Activated CD4-positive, alpha-beta memory T cell treated with anti-CD3 and anti-CD28 coated beads, Interleukin-2, amount 10 ng/mL, durations not matched to agents 7 days and 5 days (primary cell): ENCODE results near the gene LDLR. TPM values are rescaled to one million over a fixed set of nuclear protein-coding genes. Genes with fewer than 3 reads are reported as not detected.
"Not testable (repeated sequence)": the region's sequence is repeated elsewhere in the genome, so short reads cannot be mapped to it uniquely, and the experiment has no call there.

Experiments used
- CTCF ChIA-PET: fragments of 350-600 bp; sonication (Branson Sonifier 250); formaldehyde crosslinking; loops from one replicate; lab custom pipeline; 2021; ENCODE audit warnings: antibody characterized with exemption, inconsistent platforms; lab: Charles Lee
- POLR2A ChIA-PET: fragments of 350-600 bp; sonication (Branson Sonifier 250); formaldehyde crosslinking; loops from one replicate; lab custom pipeline; 2021; ENCODE audit warnings: antibody characterized with exemption; lab: Charles Lee
- DNase-seq: peaks from one replicate; pipeline ENCODE4 v3.0.0-alpha.2; 2020
- H3K27ac Mint-ChIP-seq: one replicate; pipeline ENCODE4 v1.8.0; 2021; ENCODE audit warnings: mild to moderate bottlenecking, mixed read lengths
- H3K27me3 Mint-ChIP-seq: one replicate; pipeline ENCODE4 v1.8.0; 2021; ENCODE audit warnings: mixed read lengths
- H3K36me3 Mint-ChIP-seq: one replicate; pipeline ENCODE4 v1.8.0; 2021; ENCODE audit warnings: low read depth, mixed read lengths
- H3K4me1 Mint-ChIP-seq: one replicate; pipeline ENCODE4 v1.8.0; 2021; ENCODE audit warnings: mixed read lengths
- H3K4me3 Mint-ChIP-seq: one replicate; pipeline ENCODE4 v1.8.0; 2021; ENCODE audit warnings: mild to moderate bottlenecking, mixed read lengths
- H3K9me3 Mint-ChIP-seq: one replicate; pipeline ENCODE4 v1.8.0; 2021; ENCODE audit warnings: mixed read lengths
- total RNA-seq, 2 experiments: library from RNA; stranded (reverse); gene quantifications; one replicate each; pipeline ENCODE4 v1.2.3, GENCODE V29; 2021

The LDLR gene
- total RNA-seq, 2 experiments from 2014 or later: 150 to 160 TPM

- POLR2A ChIA-PET: no interaction called here
- H3K36me3 Mint-ChIP-seq: no peaks in the 10 kb centered on the region
Measured at GRCh38 chr19:11169896-11170678, 80.8 kb downstream of the LDLR start.

GRCh38 chr19:11171144-11171543 is 81.9 kb downstream of the LDLR start:
- POLR2A ChIA-PET: no interaction called here
- no peak overlapping the region for H3K4me3 Mint-ChIP-seq

More at GRCh38 chr19:11169896-11170678, 80.8 kb downstream of the LDLR start:
- no peak for DNase-seq
- CTCF ChIA-PET: no interaction called here
- H3K27me3 Mint-ChIP-seq: no peaks in the 10 kb centered on the region
- H3K9me3 Mint-ChIP-seq: no peaks in the 10 kb centered on the region
- H3K4me3 Mint-ChIP-seq: no peak overlapping the region
- H3K27ac Mint-ChIP-seq: no peak overlapping the region
- H3K4me1 Mint-ChIP-seq: no peaks in the 10 kb centered on the region

GRCh38 chr19:11172576-11172975 is 83.3 kb downstream of the LDLR start:
- H3K36me3 Mint-ChIP-seq: no peaks in the 10 kb centered on the region
- H3K4me1 Mint-ChIP-seq: no peaks in the 10 kb centered on the region
- no peaks in the 10 kb centered on the region for H3K27me3 Mint-ChIP-seq
- no peak overlapping the region for H3K4me3 Mint-ChIP-seq
- ChIA-PET CTCF (no interaction called here), POLR2A (no interaction called here)
- DNase-seq: no peak
- H3K9me3 Mint-ChIP-seq: no peaks in the 10 kb centered on the region
- H3K27ac Mint-ChIP-seq: no peak overlapping the region

More at GRCh38 chr19:11171144-11171543, 81.9 kb downstream of the LDLR start:
- DNase-seq: no peak
- no peaks in the 10 kb centered on the region for H3K9me3 Mint-ChIP-seq
- H3K36me3 Mint-ChIP-seq: no peaks in the 10 kb centered on the region
- CTCF ChIA-PET: no interaction called here
- no peak overlapping the region for H3K27ac Mint-ChIP-seq
- no peaks in the 10 kb centered on the region for H3K27me3 Mint-ChIP-seq
- no peaks in the 10 kb centered on the region for H3K4me1 Mint-ChIP-seq

- Mint-ChIP-seq H3K9me3 (no peaks in the 10 kb centered on the region), H3K4me1 (no peaks in the 10 kb centered on the region), H3K27ac (no peak overlapping the region), H3K4me3 (no peak overlapping the region), H3K36me3 (no peaks in the 10 kb centered on the region), H3K27me3 (no peaks in the 10 kb centered on the region)
- DNase-seq: no peak
- ChIA-PET CTCF (no interaction called here), POLR2A (no interaction called here)
Measured at GRCh38 chr19:11173516-11174155, 84.4 kb downstream of the LDLR start.

GRCh38 chr19:11174336-11174735 is 85.1 kb downstream of the LDLR start:
- CTCF ChIA-PET: no interaction called here

GRCh38 chr19:11175920-11176319 is 86.7 kb downstream of the LDLR start:
- Mint-ChIP-seq H3K4me3 (no peak overlapping the region), H3K9me3 (no peaks in the 10 kb centered on the region), H3K27ac (no peak overlapping the region), H3K4me1 (peaks cover 9% of the 10 kb centered on the region), H3K27me3 (no peaks in the 10 kb centered on the region), H3K36me3 (no peaks in the 10 kb centered on the region)
- ChIA-PET CTCF (interaction anchor here (0.6 kb wide), 1 partner anchor 69 kb away, joined by 3 read pairs; no protein-coding TSS in a partner anchor), POLR2A (no interaction called here)
- no peak for DNase-seq

More at GRCh38 chr19:11174336-11174735, 85.1 kb downstream of the LDLR start:
- H3K9me3 Mint-ChIP-seq: no peaks in the 10 kb centered on the region
- H3K4me1 Mint-ChIP-seq: no peaks in the 10 kb centered on the region
- no peaks in the 10 kb centered on the region for H3K36me3 Mint-ChIP-seq
- DNase-seq: no peak
- H3K27ac Mint-ChIP-seq: no peak overlapping the region
- POLR2A ChIA-PET: interaction anchor here (0.6 kb wide), 1 partner anchor 129 kb away, joined by 3 read pairs; no protein-coding TSS in a partner anchor
- no peak overlapping the region for H3K4me3 Mint-ChIP-seq
- no peaks in the 10 kb centered on the region for H3K27me3 Mint-ChIP-seq

GRCh38 chr19:11176466-11177193 is 87.4 kb downstream of the LDLR start:
- Mint-ChIP-seq H3K36me3 (no peaks in the 10 kb centered on the region), H3K4me1 (peaks cover 9% of the 10 kb centered on the region), H3K4me3 (no peak overlapping the region), H3K9me3 (no peaks in the 10 kb centered on the region), H3K27me3 (peaks cover 4% of the 10 kb centered on the region), H3K27ac (no peak overlapping the region)
- CTCF ChIA-PET: no interaction called here
- no peak for DNase-seq
- POLR2A ChIA-PET: no interaction called here

GRCh38 chr19:11177592-11177991 is 88.3 kb downstream of the LDLR start:
- Mint-ChIP-seq H3K4me1 (peaks cover 9% of the 10 kb centered on the region), H3K4me3 (no peak overlapping the region), H3K36me3 (no peaks in the 10 kb centered on the region), H3K27me3 (peaks cover 5% of the 10 kb centered on the region), H3K27ac (no peak overlapping the region), H3K9me3 (no peaks in the 10 kb centered on the region)
- no peak for DNase-seq
- CTCF ChIA-PET: no interaction called here
- POLR2A ChIA-PET: interaction anchor here (0.6 kb wide), 1 partner anchor 68 kb away, joined by 3 read pairs; no protein-coding TSS in a partner anchor

GRCh38 chr19:11179145-11179465 is 89.8 kb downstream of the LDLR start:
- POLR2A ChIA-PET, H3K4me1 Mint-ChIP-seq, H3K27ac Mint-ChIP-seq, H3K9me3 Mint-ChIP-seq, DNase-seq, H3K4me3 Mint-ChIP-seq, CTCF ChIA-PET, H3K36me3 Mint-ChIP-seq, H3K27me3 Mint-ChIP-seq: not testable (repeated sequence)

- peaks cover 9% of the 10 kb centered on the region for H3K27me3 Mint-ChIP-seq
- ChIA-PET CTCF (no interaction called here), POLR2A (no interaction called here)
- no peaks in the 10 kb centered on the region for H3K9me3 Mint-ChIP-seq
- H3K36me3 Mint-ChIP-seq: no peaks in the 10 kb centered on the region
- no peak overlapping the region for H3K4me3 Mint-ChIP-seq
- DNase-seq: peak; percentile 25
- peaks cover 9% of the 10 kb centered on the region for H3K4me1 Mint-ChIP-seq
- no peak overlapping the region for H3K27ac Mint-ChIP-seq
Measured at GRCh38 chr19:11179716-11180297, 90.5 kb downstream of the LDLR start.

- no peak for DNase-seq
- H3K36me3 Mint-ChIP-seq: no peaks in the 10 kb centered on the region
- H3K27ac Mint-ChIP-seq: no peak overlapping the region
- ChIA-PET CTCF (no interaction called here), POLR2A (no interaction called here)
- H3K4me1 Mint-ChIP-seq: peaks cover 9% of the 10 kb centered on the region
- no peak overlapping the region for H3K4me3 Mint-ChIP-seq
- no peaks in the 10 kb centered on the region for H3K9me3 Mint-ChIP-seq
- H3K27me3 Mint-ChIP-seq: peaks cover 9% of the 10 kb centered on the region
Measured at GRCh38 chr19:11180346-11180745, 91.1 kb downstream of the LDLR start.

- H3K36me3 Mint-ChIP-seq, POLR2A ChIA-PET, H3K9me3 Mint-ChIP-seq, H3K27me3 Mint-ChIP-seq, CTCF ChIA-PET, DNase-seq, H3K27ac Mint-ChIP-seq, H3K4me3 Mint-ChIP-seq, H3K4me1 Mint-ChIP-seq: not testable (repeated sequence)
Measured at GRCh38 chr19:11180975-11181374, 91.7 kb downstream of the LDLR start.

GRCh38 chr19:11181488-11181887 is 92.2 kb downstream of the LDLR start:
- H3K4me1 Mint-ChIP-seq: peaks cover 9% of the 10 kb centered on the region
- no peak for DNase-seq
- H3K36me3 Mint-ChIP-seq: no peaks in the 10 kb centered on the region
- ChIA-PET POLR2A (no interaction called here), CTCF (no interaction called here)
- H3K27me3 Mint-ChIP-seq: peaks cover 9% of the 10 kb centered on the region
- no peak overlapping the region for H3K27ac Mint-ChIP-seq
- no peak overlapping the region for H3K4me3 Mint-ChIP-seq
- H3K9me3 Mint-ChIP-seq: no peaks in the 10 kb centered on the region
